IPS-18a (cell line): ENCODE data around the gene RPS6KB2.
A peak's percentile ranks its signal among the peaks of the same experiment; 100 is the strongest.

Source experiments
- H3K27ac ChIP-seq: one replicate; pipeline ENCODE4 v1.5.1; 2013; ENCODE audit warnings: low read length
- H3K27me3 ChIP-seq: one replicate; pipeline ENCODE4 v1.6.1; 2013; ENCODE audit warnings: mild to moderate bottlenecking, low read length; ENCODE audit not compliant: control insufficient read depth, insufficient read depth
- H3K36me3 ChIP-seq: one replicate; pipeline ENCODE4 v1.6.1; 2013; ENCODE audit warnings: low read depth, low read length; ENCODE audit not compliant: control insufficient read depth
- H3K4me1 ChIP-seq: one replicate; pipeline ENCODE4 v1.6.1; 2013; ENCODE audit warnings: low read depth, low read length; ENCODE audit not compliant: control insufficient read depth
- H3K4me3 ChIP-seq: one replicate; pipeline ENCODE4 v1.5.1; 2013; ENCODE audit warnings: low read length
- H3K9ac ChIP-seq: one replicate; pipeline ENCODE4 v1.6.1; 2013; ENCODE audit warnings: mild to moderate bottlenecking, low read length, moderate library complexity
- H3K9me3 ChIP-seq: one replicate; pipeline ENCODE4 v1.6.1; 2013; ENCODE audit warnings: low read depth, low read length; ENCODE audit not compliant: control insufficient read depth

Gene RPS6KB2

GRCh38 chr11:67416416-67417335 lies 11.6 kb upstream of the RPS6KB2 start:
- H3K4me3 ChIP-seq: no peak overlapping the region
- H3K36me3 ChIP-seq: no peaks in the 10 kb centered on the region
- peaks cover 25% of the 10 kb centered on the region for H3K27me3 ChIP-seq
- no peaks in the 10 kb centered on the region for H3K9me3 ChIP-seq
- no peak overlapping the region for H3K27ac ChIP-seq
- no peaks in the 10 kb centered on the region for H3K4me1 ChIP-seq
- no peak overlapping the region for H3K9ac ChIP-seq

- H3K27me3 ChIP-seq: peaks cover 20% of the 10 kb centered on the region
- H3K4me3 ChIP-seq: no peak overlapping the region
- no peak overlapping the region for H3K9ac ChIP-seq
- no peak overlapping the region for H3K27ac ChIP-seq
- H3K4me1 ChIP-seq: no peaks in the 10 kb centered on the region
- H3K36me3 ChIP-seq: no peaks in the 10 kb centered on the region
- H3K9me3 ChIP-seq: no peaks in the 10 kb centered on the region
Observed at GRCh38 chr11:67417425-67417824, 10.9 kb upstream of the RPS6KB2 start.

GRCh38 chr11:67418476-67419281 lies 9.6 kb upstream of the RPS6KB2 start:
- peaks cover 19% of the 10 kb centered on the region for H3K27me3 ChIP-seq

GRCh38 chr11:67419325-67420049 lies 8.8 kb upstream of the RPS6KB2 start:
- H3K9me3 ChIP-seq: no peaks in the 10 kb centered on the region
- no peak overlapping the region for H3K4me3 ChIP-seq
- H3K27me3 ChIP-seq: peaks cover 19% of the 10 kb centered on the region
- no peak overlapping the region for H3K9ac ChIP-seq
- H3K4me1 ChIP-seq: no peaks in the 10 kb centered on the region
- H3K27ac ChIP-seq: no peak overlapping the region
- H3K36me3 ChIP-seq: no peaks in the 10 kb centered on the region

More at GRCh38 chr11:67418476-67419281, 9.6 kb upstream of the RPS6KB2 start:
- Histone ChIP-seq H3K9ac (no peak overlapping the region), H3K4me1 (no peaks in the 10 kb centered on the region), H3K36me3 (no peaks in the 10 kb centered on the region), H3K27ac (no peak overlapping the region), H3K4me3 (no peak overlapping the region), H3K9me3 (no peaks in the 10 kb centered on the region)

- Histone ChIP-seq H3K36me3 (no peaks in the 10 kb centered on the region), H3K27me3 (peaks cover 13% of the 10 kb centered on the region), H3K9ac (peak overlapping the region; percentile 27), H3K4me3 (peak overlapping the region; percentile 47), H3K9me3 (no peaks in the 10 kb centered on the region), H3K27ac (no peak overlapping the region), H3K4me1 (no peaks in the 10 kb centered on the region)
Observed at GRCh38 chr11:67420147-67420645, 8.1 kb upstream of the RPS6KB2 start.

- no peaks in the 10 kb centered on the region for H3K36me3 ChIP-seq
- H3K9ac ChIP-seq: peak overlapping the region; percentile 27
- no peaks in the 10 kb centered on the region for H3K9me3 ChIP-seq
- peak overlapping the region; percentile 47 for H3K4me3 ChIP-seq
- H3K27ac ChIP-seq: no peak overlapping the region
- H3K27me3 ChIP-seq: peaks cover 11% of the 10 kb centered on the region
- H3K4me1 ChIP-seq: no peaks in the 10 kb centered on the region
Observed at GRCh38 chr11:67420646-67421429, 7.5 kb upstream of the RPS6KB2 start.

GRCh38 chr11:67421430-67422031 lies 6.8 kb upstream of the RPS6KB2 start:
- no peaks in the 10 kb centered on the region for H3K9me3 ChIP-seq
- H3K36me3 ChIP-seq: no peaks in the 10 kb centered on the region
- peak overlapping the region; percentile 28 for H3K4me3 ChIP-seq
- no peak overlapping the region for H3K9ac ChIP-seq
- no peaks in the 10 kb centered on the region for H3K4me1 ChIP-seq
- H3K27me3 ChIP-seq: peaks cover 9% of the 10 kb centered on the region
- H3K27ac ChIP-seq: no peak overlapping the region

- Histone ChIP-seq H3K9ac (no peak overlapping the region), H3K27me3 (peaks cover 9% of the 10 kb centered on the region), H3K9me3 (no peaks in the 10 kb centered on the region), H3K4me1 (no peaks in the 10 kb centered on the region), H3K27ac (no peak overlapping the region), H3K36me3 (no peaks in the 10 kb centered on the region), H3K4me3 (no peak overlapping the region)
Observed at GRCh38 chr11:67422891-67423290, 5.4 kb upstream of the RPS6KB2 start.

- Histone ChIP-seq H3K4me3 (no peak overlapping the region), H3K36me3 (no peaks in the 10 kb centered on the region), H3K4me1 (no peaks in the 10 kb centered on the region), H3K9me3 (no peaks in the 10 kb centered on the region), H3K27ac (no peak overlapping the region), H3K9ac (no peak overlapping the region), H3K27me3 (peaks cover 9% of the 10 kb centered on the region)
Observed at GRCh38 chr11:67423466-67423865, 4.8 kb upstream of the RPS6KB2 start.

GRCh38 chr11:67423891-67424613 lies 4.2 kb upstream of the RPS6KB2 start:
- Histone ChIP-seq H3K9me3 (no peaks in the 10 kb centered on the region), H3K4me1 (no peaks in the 10 kb centered on the region), H3K36me3 (no peaks in the 10 kb centered on the region), H3K27ac (no peak overlapping the region), H3K27me3 (peaks cover 9% of the 10 kb centered on the region), H3K9ac (no peak overlapping the region), H3K4me3 (no peak overlapping the region)
